ENCODE measurements around the gene LINGO4.
A peak's percentile ranks its signal among the peaks of the same experiment; 100 is the strongest.

LINGO4 gene

GRCh38 chr1:151805066-151805820 is at the start of gene LINGO4:
TSS of gene LINGO4 (minus strand) at chr1:151805419. CDS start at chr1:151802704, 2,715 bp downstream.
- peak in 1 of 10 donors; percentile 74 for DNase-seq
- intact Hi-C loops (cut with DNase I) = no loop called here

- intact Hi-C loops (cut with DNase I) = no loop called here
- DNase-seq = peak in 1 of 10 donors; percentile 48
Observed at GRCh38 chr1:151854658-151855057, 49.4 kb upstream of the LINGO4 start.

GRCh38 chr1:151853411-151853943 is 48.3 kb upstream of the LINGO4 start, which contains the start of gene THEM5:
TSS of gene THEM5 (minus strand) at chr1:151853712. CDS start at chr1:151853565, 147 bp downstream.
- intact Hi-C loops (cut with DNase I) = no loop called here
- DNase-seq = peak in 1 of 10 donors; percentile 52

- peak in 1 of 10 donors; percentile 53 for DNase-seq
- intact Hi-C loops (cut with DNase I) = no loop called here
Observed at GRCh38 chr1:151852733-151853132, 47.5 kb upstream of the LINGO4 start.

- intact Hi-C loops (cut with DNase I) = no loop called here
- peak in 1 of 10 donors; percentile 69 for DNase-seq
Observed at GRCh38 chr1:151851886-151852285, 46.7 kb upstream of the LINGO4 start.

- intact Hi-C loops (cut with DNase I) = no loop called here
- peak in 1 of 10 donors; percentile 20 for DNase-seq
Observed at GRCh38 chr1:151849871-151850270, 44.7 kb upstream of the LINGO4 start.

- peak in 1 of 10 donors; percentile 24 for DNase-seq
- intact Hi-C loops (cut with DNase I) = no loop called here
Observed at GRCh38 chr1:151849126-151849525, 43.9 kb upstream of the LINGO4 start.

GRCh38 chr1:151847867-151848596 is 42.8 kb upstream of the LINGO4 start:
- DNase-seq = peak in 2 of 10 donors; percentile 24 to 74
- intact Hi-C loops (cut with DNase I) = no loop called here

GRCh38 chr1:151846686-151847237 is 41.5 kb upstream of the LINGO4 start:
- DNase-seq = peak in 2 of 10 donors; percentile 28 to 36
- intact Hi-C loops (cut with DNase I) = no loop called here

GRCh38 chr1:151846062-151846568 is 40.9 kb upstream of the LINGO4 start:
- intact Hi-C loops (cut with DNase I) = no loop called here
- DNase-seq = peak in 1 of 10 donors; percentile 9

- DNase-seq = no peak
- intact Hi-C loops (cut with DNase I) = no loop called here
Observed at GRCh38 chr1:151843398-151843797, 38.2 kb upstream of the LINGO4 start.

- peak in 2 of 10 donors; percentile 23 to 59 for DNase-seq
- intact Hi-C loops (cut with DNase I) = no loop called here
Observed at GRCh38 chr1:151841141-151841540, 35.9 kb upstream of the LINGO4 start.

GRCh38 chr1:151840421-151840820 is 35.2 kb upstream of the LINGO4 start:
- no peak for DNase-seq
- intact Hi-C loops (cut with DNase I) = no loop called here

GRCh38 chr1:151839457-151840403 is 34.5 kb upstream of the LINGO4 start, which contains the start of gene C2CD4D:
TSS of gene C2CD4D (minus strand) at chr1:151839820. CDS start at chr1:151838989, 831 bp downstream.
- peak; percentile 65 to 97 (median 82) for DNase-seq
- intact Hi-C loops (cut with DNase I) = loop anchor here (1.0 to 10.0 kb wide), 3 partner anchors 49 to 305 kb away; partner anchors contain the start of genes MRPL9 and TDRKH

- intact Hi-C loops (cut with DNase I) = loop anchor here (1.0 to 10.0 kb wide), 3 partner anchors 49 to 304 kb away; partner anchors contain the start of genes MRPL9 and TDRKH
- DNase-seq = peak in 1 of 10 donors; percentile 62
Observed at GRCh38 chr1:151839082-151839412, 33.8 kb upstream of the LINGO4 start.

GRCh38 chr1:151838222-151839081 is 33.2 kb upstream of the LINGO4 start:
- intact Hi-C loops (cut with DNase I) = loop anchor here (1.0 to 10.0 kb wide), 3 partner anchors 48 to 304 kb away; partner anchors contain the start of genes MRPL9 and TDRKH
- DNase-seq = peak in 5 of 10 donors; percentile 21 to 86 (median 38)

GRCh38 chr1:151837884-151838221 is 32.6 kb upstream of the LINGO4 start:
- intact Hi-C loops (cut with DNase I) = loop anchor here (10.0 kb wide), 2 partner anchors 73 to 303 kb away; partner anchors contain the start of gene MRPL9
- DNase-seq = peak in 1 of 10 donors; percentile 70

- DNase-seq = no peak
- intact Hi-C loops (cut with DNase I) = loop anchor here (10.0 kb wide), 2 partner anchors 72 to 302 kb away; partner anchors contain the start of gene MRPL9
Observed at GRCh38 chr1:151837197-151837596, 32.0 kb upstream of the LINGO4 start.

Measured in posterior cingulate gyrus (tissue), 11 donors.